ENCODE measurements around the gene RTL1.
A peak's percentile ranks its signal among the peaks of the same experiment; 100 is the strongest.

The RTL1 gene

GRCh38 chr14:100904307-100905087, 975 bp upstream of the RTL1 start:
- in situ Hi-C loops (cut with HindIII; ENCODE audit: low sequenced_read_pairs): loop anchor here (5.0 kb wide), 1 partner anchor 52 kb away; no protein-coding TSS in a partner anchor

GRCh38 chr14:100903134-100903468, 421 bp downstream of the RTL1 start:
- in situ Hi-C loops (cut with HindIII; ENCODE audit: low sequenced_read_pairs): no loop called here
- H3K4me3 ChIP-seq (ENCODE audit: low read depth, low read length): no peak overlapping the region
- no peak for DNase-seq (ENCODE audit: low read depth)
- no peak for TF ChIP-seq CTCF (IDR thresholded peaks at IDR 0.05; ENCODE audit: low read depth, low read length, missing control alignments)

More at GRCh38 chr14:100904307-100905087, 975 bp upstream of the RTL1 start:
- DNase-seq (ENCODE audit: low read depth): no peak
- no peak overlapping the region for H3K4me3 ChIP-seq (ENCODE audit: low read depth, low read length)
- TF ChIP-seq CTCF (IDR thresholded peaks at IDR 0.05; ENCODE audit: low read depth, low read length, missing control alignments): peak; percentile 40

- in situ Hi-C loops (cut with HindIII; ENCODE audit: low sequenced_read_pairs): no loop called here
- no peak overlapping the region for H3K4me3 ChIP-seq (ENCODE audit: low read depth, low read length)
- peak; percentile 34 for TF ChIP-seq CTCF (IDR thresholded peaks at IDR 0.05; ENCODE audit: low read depth, low read length, missing control alignments)
- no peak for DNase-seq (ENCODE audit: low read depth)
Measured at GRCh38 chr14:100902295-100903133, 1.0 kb downstream of the RTL1 start.

GRCh38 chr14:100901391-100902183, 1.9 kb downstream of the RTL1 start:
- in situ Hi-C loops (cut with HindIII; ENCODE audit: low sequenced_read_pairs): no loop called here
- TF ChIP-seq CTCF (IDR thresholded peaks at IDR 0.05; ENCODE audit: low read depth, low read length, missing control alignments): no peak
- no peak overlapping the region for H3K4me3 ChIP-seq (ENCODE audit: low read depth, low read length)
- DNase-seq (ENCODE audit: low read depth): no peak

- no peak overlapping the region for H3K4me3 ChIP-seq (ENCODE audit: low read depth, low read length)
- peak; percentile 39 for TF ChIP-seq CTCF (IDR thresholded peaks at IDR 0.05; ENCODE audit: low read depth, low read length, missing control alignments)
- DNase-seq (ENCODE audit: low read depth): no peak
- in situ Hi-C loops (cut with HindIII; ENCODE audit: low sequenced_read_pairs): no loop called here
Measured at GRCh38 chr14:100900837-100901390, 2.6 kb downstream of the RTL1 start.

Data from astrocyte of the cerebellum (primary cell).